ENCODE measurements around the gene WDFY1.

DNA sequence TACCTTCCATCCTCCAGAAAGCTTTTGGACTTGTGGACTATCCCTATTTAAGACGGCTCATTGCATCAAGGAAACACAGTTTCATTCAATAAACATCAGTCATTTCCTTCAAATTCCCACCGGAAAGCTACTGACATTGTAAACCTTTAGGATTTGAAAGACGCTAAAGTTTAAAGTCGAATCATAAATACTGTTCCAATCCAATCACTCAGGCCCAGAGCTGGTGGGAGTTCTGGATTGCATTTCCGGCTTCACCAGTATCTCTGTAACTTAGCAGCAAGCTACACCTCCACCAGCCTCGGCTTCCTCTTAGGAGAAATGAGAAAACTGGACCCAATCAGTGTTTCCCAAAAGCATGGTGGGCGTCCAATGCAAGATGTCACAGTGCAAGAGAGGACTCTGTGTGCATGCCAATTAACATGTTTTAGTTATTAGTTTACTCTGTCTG is 1.6 kb downstream of the WDFY1 start:
- TF ChIP-seq, protein P1, sequence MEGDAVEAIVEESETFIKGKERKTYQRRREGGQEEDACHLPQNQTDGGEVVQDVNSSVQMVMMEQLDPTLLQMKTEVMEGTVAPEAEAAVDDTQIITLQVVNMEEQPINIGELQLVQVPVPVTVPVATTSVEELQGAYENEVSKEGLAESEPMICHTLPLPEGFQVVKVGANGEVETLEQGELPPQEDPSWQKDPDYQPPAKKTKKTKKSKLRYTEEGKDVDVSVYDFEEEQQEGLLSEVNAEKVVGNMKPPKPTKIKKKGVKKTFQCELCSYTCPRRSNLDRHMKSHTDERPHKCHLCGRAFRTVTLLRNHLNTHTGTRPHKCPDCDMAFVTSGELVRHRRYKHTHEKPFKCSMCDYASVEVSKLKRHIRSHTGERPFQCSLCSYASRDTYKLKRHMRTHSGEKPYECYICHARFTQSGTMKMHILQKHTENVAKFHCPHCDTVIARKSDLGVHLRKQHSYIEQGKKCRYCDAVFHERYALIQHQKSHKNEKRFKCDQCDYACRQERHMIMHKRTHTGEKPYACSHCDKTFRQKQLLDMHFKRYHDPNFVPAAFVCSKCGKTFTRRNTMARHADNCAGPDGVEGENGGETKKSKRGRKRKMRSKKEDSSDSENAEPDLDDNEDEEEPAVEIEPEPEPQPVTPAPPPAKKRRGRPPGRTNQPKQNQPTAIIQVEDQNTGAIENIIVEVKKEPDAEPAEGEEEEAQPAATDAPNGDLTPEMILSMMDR (conservative IDR thresholded peaks at IDR 0.05; ENCODE audit: low read depth, low read length), result no peak
- TF ChIP-seq EZH2 (IDR thresholded peaks at IDR 0.05; ENCODE audit: borderline replicate concordance, low read depth, low read length, poor library complexity, severe bottlenecking), result no peak

Measured in A673 (cell line).